GOT3 (cell line): ENCODE measurements around the gene KRT12.
"Not testable (repeated sequence)": the region's sequence is repeated elsewhere in the genome, so short reads cannot be mapped to it uniquely, and the experiment has no call there.

ENCODE experiments used
- DNase-seq: peaks from one replicate; lab custom pipeline; 2025; ENCODE audit warnings: mixed read lengths; lab: John Stamatoyannopoulos, UW

KRT12 gene

GRCh38 chr17:40883626-40884334, 16.8 kb upstream of the KRT12 start:
- DNase-seq, result no peak

GRCh38 chr17:40883031-40883430, 16.0 kb upstream of the KRT12 start:
- no peak for DNase-seq

DNA sequence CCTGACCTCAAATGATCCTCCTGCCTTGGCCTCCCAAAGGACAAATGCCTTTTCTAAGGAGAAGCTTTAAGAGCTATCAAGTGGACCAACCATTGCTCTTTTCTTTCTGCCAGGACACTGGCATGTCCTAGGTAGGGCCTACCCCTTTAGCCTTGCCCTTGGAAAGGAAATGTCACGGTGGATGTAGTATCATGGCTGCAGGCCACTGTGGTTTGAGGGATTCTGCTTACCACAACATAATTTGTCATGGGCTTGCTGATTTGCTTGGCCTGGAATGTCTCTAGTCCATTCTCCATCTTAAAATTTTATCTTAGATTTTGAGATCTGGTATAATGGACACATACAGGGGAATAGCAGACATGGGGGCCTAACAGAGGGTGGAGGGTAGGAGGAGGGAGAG, 12.0 kb upstream of the KRT12 start:
- no peak for DNase-seq

GRCh38 chr17:40878044-40878443, 11.0 kb upstream of the KRT12 start:
- no peak for DNase-seq

DNA sequence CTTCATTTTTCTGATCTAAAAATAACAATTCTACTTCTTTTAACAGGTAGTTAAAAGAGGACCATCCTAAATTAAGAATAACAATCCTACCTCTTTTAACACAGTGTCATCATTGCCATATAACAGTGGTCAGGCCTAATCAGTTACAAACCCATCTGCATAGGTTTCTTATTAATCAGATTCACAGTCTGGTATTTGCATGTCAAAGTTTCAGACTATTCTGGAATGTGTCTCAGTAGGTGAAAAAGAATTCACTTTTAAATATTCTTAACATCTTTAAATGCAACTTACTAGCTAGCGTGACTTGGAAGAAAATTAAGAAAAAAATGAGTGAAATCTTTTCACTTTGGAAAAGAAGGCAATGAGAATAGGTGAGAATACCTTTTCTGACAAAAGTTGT, 6.8 kb upstream of the KRT12 start:
- DNase-seq, result no peak

- DNase-seq, result no peak
Observed at GRCh38 chr17:40873255-40873654, 6.2 kb upstream of the KRT12 start.

DNA sequence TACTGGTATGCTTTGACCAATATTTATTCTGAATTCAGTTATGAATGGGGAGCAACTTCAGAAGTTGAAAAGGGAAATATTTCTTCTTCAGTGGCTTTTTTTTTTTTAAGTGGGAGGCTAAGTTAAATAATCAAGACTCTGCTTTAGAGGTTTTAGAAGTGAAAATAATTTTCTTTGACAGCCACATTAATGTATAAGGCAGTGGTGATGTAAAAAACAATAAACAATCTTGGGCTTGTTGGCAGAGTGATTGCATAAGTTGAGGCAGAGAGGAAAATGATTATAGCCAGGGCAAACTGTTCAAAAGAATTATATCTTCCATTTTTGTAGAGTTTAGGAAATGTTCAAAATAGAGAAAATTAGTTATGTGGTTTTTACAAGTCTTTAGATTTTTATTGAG, 5.4 kb upstream of the KRT12 start:
- DNase-seq, result no peak

DNA sequence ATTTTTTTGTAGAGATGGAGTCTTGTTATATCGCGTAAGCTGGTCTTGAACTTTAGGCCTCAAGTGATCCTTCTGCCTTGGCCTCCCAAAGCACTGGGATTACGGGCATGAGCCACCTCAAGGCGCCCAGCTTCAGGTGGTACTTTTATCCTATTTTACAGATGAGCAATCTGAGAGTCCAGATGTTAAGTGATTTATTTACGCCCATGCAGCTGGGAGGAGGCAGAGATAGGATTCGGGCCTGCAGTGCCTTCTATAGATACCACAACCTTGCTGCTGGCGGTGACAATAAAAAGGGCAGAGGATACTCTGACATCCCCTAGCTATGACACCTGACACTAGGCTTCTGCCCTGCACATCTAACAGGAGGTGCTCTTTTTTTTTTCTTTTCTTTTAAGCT, 4.3 kb upstream of the KRT12 start:
- DNase-seq, result no peak

DNA sequence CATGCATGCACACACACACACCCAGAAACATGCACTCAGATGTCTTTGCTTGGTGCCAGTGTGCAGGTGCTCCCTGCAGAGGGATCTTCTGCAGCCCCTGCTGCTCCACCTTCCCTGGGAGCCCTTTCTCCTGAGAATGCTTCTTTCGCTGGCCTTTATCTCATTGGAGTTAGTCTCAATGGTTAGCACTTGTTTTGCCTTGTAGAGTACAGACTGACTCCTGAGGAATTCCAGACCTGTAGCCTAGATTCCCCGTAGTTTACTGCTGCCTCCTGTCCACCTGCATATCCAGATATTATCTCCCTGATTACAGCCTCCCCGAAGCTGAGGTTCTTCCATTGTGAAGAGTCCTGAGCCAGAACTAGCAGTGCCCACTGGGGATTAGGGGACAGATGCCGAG, 3.1 kb upstream of the KRT12 start:
- DNase-seq, result no peak

DNA sequence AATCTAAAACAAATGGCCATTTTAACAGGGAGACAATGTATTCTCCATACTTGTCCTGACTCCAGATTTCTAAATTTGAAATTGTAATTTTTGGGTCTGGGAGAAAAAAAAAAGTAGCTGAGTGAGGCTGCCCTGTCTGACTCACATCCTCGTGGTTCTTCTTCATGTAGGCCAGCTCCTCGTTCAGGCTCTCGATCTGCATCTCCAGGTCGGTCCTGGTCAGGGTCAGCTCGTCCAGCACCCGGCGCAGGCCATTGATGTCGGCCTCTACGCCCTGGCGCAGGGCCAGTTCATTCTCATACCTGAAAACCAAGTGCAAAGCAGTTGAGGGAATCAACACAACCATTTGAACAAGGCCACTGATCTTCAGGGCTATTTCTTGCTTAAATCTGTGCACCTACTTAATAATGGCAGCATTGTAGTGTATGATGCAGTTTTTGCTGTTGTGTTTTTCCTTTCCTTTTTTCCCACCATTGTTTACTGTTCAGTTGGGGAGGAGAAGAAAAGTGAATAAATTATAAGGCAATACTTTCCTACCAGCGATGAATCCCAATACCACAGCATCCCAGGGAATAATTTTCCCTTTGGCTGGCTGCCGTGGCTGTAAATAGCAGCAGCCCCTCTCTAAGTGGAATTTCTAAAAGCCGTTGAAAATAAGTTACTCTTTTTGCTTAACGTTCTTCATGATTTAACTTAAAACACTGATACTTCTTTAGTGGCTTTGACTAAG, 2.2 kb downstream of the KRT12 start:
- DNase-seq, result no peak

- no peak for DNase-seq
Observed at GRCh38 chr17:40862985-40863733, 3.9 kb downstream of the KRT12 start.

- no peak for DNase-seq
Observed at GRCh38 chr17:40859536-40859935, 7.5 kb downstream of the KRT12 start.

DNA sequence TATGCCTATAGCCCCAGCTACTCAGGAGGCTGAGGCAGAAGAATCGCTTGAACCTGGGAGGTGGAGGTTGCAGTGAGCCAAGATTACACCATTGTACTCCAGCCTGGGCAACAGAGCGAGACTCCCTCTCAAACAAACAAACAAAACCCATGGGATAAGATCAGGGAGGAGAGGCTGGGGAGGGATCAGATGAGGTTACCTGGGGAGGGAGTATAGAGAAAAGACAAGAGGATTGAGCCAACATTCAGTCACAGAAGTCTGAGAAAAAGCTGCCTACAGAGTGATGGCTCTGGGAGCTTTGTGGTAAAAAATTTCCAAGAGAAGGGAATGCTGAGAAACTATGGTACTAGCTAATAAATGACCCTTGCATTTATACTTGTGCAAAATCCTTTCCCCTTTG, 8.4 kb downstream of the KRT12 start:
- DNase-seq, result not testable (repeated sequence)

DNA sequence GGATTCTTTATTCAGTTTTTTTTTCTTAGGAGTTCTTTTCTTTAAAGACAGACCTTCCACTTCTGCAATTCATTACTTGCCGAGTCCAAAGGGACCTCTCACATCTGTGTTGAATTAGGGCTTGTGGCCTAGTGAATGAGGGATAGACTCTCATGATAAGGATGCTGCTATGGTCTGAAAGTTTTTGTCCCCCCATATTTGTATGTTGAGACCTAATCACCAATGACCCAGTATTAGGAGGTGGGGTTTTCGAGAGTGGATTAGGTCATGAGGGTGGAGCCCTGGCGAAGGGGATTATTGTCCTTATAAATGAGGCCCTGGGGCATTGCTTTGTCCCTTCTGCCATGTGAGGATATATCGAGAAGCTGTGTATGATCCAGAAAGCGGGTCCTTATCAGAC, 9.5 kb downstream of the KRT12 start:
- DNase-seq, result no peak

- no peak for DNase-seq
Observed at GRCh38 chr17:40854175-40854814, 12.7 kb downstream of the KRT12 start.

DNA sequence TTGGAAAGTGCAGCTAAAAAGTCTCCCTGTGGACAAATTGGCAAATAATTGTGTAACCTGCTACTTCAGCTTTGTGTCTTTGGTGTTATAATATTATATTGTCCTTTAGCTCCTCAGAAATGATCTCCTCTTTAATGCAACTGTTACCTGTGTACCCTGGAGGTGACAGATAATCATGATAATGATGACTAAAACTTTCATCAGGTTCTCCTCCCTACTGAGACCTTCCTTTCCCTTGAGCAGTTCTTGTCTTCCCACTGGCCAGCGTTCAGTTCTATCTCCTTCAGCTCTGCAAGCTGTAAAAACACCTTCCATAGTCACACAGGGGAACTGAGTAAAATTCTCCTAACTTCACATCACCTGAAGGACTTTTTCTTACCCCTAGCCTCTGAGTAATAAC, 14.7 kb downstream of the KRT12 start:
- DNase-seq, result no peak

DNA sequence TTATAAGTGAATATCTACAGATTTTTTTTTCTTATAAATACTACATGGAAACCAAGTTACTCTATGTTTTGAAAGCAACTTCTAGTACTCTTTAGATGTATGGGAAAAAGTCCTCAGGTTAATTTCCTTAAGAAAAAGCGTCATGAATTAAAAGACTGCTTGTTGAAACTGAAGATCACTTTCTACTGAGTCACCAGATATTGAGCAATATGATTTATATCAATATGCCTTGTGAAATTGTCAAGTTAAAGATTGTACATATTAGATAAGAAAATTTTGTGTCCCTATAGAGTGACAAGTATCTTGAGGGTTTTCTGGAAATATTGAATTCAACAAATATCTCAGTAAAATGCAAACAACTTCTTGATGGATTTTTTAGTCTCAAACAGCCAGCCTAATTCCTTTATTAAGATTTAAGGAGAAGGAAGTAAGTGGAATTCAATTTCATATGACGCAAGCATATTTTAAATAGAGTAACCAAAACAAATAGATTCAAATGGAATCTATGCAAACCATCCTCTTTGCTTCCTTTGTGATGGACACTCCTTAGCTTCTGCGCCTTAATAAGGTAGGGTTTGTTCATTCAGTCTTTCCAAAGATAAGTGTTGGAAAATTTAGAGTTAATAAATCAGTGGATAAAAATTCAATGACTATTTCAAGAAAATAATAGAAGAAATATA, 16.6 kb downstream of the KRT12 start:
- DNase-seq, result no peak

GRCh38 chr17:40849723-40850122, 17.3 kb downstream of the KRT12 start:
- no peak for DNase-seq

GRCh38 chr17:40848583-40849235, 18.3 kb downstream of the KRT12 start:
- DNase-seq, result no peak

DNA sequence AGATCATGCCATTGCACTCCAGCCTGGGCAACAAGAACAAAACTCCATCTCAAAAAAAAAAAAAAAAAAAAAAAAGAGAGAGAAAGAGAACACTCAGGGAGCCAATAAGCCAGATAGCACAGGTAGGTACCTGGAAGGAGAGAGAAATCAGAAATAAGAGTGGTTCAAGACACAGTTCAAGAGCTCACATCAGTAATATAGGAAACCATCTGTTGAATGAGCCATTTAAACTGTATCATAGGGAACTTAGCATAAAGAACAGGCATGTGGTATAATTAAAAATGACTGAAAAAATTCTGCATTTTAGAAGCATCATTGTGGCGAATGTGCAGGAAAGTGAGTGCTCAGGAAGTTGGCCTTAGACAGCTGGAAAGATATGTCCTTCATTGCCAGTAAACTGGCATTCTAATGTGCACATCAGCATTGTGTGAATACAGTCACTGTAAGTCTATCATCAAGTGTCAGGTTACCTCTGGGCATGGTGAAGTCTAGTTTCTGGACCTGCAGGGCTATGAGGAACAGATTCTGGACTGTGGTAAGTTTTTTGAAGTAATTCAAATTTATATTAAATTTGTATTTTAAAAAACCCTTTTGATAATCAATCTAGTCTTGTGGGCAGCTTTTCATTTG, 20.4 kb downstream of the KRT12 start:
- no peak for DNase-seq

- no peak for DNase-seq
Observed at GRCh38 chr17:40844671-40845107, 22.3 kb downstream of the KRT12 start.
